D721Med (cell line): ENCODE results near the gene IL25.
"Not testable (repeated sequence)": the region's sequence is repeated elsewhere in the genome, so short reads cannot be mapped to it uniquely, and the experiment has no call there.

Experiments
- DNase-seq: peaks from one replicate; pipeline ENCODE4 v3.0.0; 2011; ENCODE audit warnings: low spot score; ENCODE audit not compliant: insufficient read length
- FAIRE-seq: peaks from 2 replicates; lab custom pipeline; 2011; peaks lifted over from hg19 to GRCh38; lab: Jason Lieb, UNC
- TF ChIP-seq, protein P1 (sequence below): IDR thresholded peaks from 2 replicates; pipeline ENCODE4 v1.5.1; 2012; ENCODE audit warnings: mild to moderate bottlenecking, control low read depth; ENCODE audit not compliant: insufficient read depth; ENCODE audit errors: missing control alignments

Gene IL25

DNA sequence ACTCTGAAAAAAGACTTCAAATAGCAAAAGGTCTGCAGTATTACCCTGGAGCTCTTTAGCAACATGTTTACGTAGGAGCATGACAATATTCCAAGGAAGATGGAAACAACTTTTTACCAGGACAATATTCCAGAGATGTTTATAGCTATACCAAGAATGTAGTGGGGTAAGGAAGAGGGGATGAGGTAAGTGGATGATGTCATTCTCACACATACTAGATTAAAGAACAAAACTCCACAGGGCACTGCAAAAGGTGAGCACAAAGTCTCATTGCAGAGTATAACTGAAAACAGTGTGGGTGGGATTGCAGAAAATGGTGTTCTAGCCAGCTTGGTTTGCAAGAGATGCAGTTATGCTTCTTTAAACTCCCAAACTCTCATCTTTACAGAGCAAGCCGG lies 12.6 kb downstream of the IL25 start:
- FAIRE-seq = no peak
- no peak for DNase-seq
- TF ChIP-seq, protein P1, sequence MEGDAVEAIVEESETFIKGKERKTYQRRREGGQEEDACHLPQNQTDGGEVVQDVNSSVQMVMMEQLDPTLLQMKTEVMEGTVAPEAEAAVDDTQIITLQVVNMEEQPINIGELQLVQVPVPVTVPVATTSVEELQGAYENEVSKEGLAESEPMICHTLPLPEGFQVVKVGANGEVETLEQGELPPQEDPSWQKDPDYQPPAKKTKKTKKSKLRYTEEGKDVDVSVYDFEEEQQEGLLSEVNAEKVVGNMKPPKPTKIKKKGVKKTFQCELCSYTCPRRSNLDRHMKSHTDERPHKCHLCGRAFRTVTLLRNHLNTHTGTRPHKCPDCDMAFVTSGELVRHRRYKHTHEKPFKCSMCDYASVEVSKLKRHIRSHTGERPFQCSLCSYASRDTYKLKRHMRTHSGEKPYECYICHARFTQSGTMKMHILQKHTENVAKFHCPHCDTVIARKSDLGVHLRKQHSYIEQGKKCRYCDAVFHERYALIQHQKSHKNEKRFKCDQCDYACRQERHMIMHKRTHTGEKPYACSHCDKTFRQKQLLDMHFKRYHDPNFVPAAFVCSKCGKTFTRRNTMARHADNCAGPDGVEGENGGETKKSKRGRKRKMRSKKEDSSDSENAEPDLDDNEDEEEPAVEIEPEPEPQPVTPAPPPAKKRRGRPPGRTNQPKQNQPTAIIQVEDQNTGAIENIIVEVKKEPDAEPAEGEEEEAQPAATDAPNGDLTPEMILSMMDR = no peak

- no peak for DNase-seq
- no peak for FAIRE-seq
- TF ChIP-seq, protein P1 = no peak
Observed at GRCh38 chr14:23385642-23386265, 13.1 kb downstream of the IL25 start.

DNA sequence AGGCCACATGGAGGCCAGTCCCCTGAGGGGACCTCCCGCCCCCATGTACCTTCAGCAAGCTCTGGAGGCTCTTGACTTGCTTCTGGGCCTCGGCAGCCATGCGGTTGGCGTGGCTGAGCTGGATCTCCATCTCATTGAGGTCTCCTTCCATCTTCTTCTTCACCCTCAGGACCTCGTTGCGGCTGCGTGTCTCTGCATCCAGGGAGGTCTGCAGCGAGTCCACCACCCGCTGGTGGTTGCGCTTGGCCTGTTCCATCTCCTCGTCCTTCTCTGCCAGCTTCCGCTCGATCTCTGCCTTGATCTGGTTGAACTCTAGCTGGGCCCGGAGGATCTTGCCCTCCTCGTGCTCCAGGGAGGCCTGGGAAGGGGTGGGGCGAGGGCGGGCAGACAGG lies 13.7 kb downstream of the IL25 start:
- FAIRE-seq = not testable (repeated sequence)

GRCh38 chr14:23386999-23387398 lies 14.4 kb downstream of the IL25 start:
- TF ChIP-seq, protein P1 = no peak
- FAIRE-seq (no peak), DNase-seq (no peak)

More for the DNA sequence above, 13.7 kb downstream of the IL25 start:
- not testable (repeated sequence) for DNase-seq

DNA sequence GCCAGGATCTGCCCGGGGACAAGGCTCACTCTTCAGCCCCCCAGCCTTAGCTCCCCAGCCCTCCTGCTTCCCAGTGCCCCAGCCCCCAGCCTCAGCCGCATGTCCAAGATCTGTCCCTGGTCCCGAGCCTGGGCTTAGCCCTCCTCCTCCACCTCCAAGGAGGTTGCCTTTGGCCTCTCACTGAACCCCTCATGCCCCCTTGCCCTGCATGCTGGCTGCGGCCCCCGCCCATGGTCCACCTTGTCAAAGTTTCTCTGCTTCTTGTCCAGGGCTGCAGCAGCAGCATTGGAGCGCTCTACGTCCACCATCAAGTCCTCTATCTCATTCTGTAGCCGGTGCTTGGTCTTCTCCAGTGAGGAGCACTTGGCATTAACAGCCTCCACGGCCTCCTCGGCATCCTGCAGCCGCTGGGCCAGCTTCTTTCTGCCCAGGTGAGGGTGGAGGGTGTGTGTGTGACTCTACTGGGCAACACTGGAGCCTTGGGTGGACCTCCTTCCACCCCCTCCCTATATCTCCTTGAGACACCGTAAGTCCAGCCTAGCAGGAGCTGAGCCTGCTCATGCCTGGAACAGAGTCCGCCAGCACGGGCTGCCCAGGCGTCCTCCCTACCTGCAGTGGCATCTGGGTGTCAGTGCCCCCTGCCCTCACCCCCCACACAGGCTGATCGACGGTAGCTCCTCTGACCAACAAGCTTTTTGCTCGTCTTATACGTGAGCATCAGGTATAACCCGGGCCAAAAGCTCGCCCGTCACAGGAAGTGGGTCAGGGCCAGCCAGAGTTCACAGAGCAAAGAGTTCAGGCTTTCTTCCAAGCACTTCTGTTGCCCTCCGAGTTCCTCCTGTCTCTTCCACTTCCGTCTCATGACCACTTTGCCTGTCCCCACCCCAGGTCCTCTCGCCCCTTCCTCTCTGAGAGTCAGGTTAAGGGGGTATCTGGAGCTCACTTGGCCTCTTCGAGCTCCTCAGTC lies 15.6 kb downstream of the IL25 start:
- FAIRE-seq (no peak), DNase-seq (no peak)
- TF ChIP-seq, protein P1 = no peak

DNA sequence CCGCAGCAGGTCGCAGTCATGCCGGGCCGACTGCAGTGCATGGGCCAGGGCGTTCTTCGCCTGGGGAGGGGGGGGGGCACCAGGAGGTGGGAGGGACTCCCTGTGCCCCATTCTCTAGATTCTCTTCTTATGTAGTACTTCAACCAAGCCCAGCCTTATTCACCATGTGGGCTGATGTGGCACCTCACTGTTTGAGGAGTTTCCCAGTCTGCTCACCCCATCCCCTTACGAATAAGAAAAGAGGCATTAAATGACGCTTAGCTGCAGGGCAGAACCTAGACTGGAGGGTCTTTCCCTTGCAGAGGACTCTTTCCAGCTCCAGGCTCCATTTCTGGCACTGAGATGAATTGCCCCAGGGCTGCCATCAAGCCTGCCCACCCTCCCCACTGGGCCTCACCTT lies 16.4 kb downstream of the IL25 start:
- FAIRE-seq = no peak
- no peak for DNase-seq
- TF ChIP-seq, protein P1 = no peak

- FAIRE-seq = no peak
- TF ChIP-seq, protein P1 = no peak
- no peak for DNase-seq
Observed at GRCh38 chr14:23389396-23389795, 16.8 kb downstream of the IL25 start.

- DNase-seq, FAIRE-seq: not testable (repeated sequence)
Observed at GRCh38 chr14:23389871-23390270, 17.3 kb downstream of the IL25 start.
